Endodermal cell (in vitro differentiated cells): Measurements from ENCODE around the gene DAB1. TPM values are rescaled to one million over a fixed set of nuclear protein-coding genes. Genes with fewer than 3 reads are reported as not detected.
A peak's percentile ranks its signal among the peaks of the same experiment; 100 is the strongest.

Source experiments
- DNase-seq: peaks from one replicate; pipeline ENCODE4 v3.0.0-alpha.2; 2017
- H3K27ac ChIP-seq: 2 replicates; pipeline ENCODE4 v1.5.1; 2013; ENCODE audit warnings: mild to moderate bottlenecking, low read depth, low read length, moderate library complexity
- H3K27me3 ChIP-seq: 2 replicates; pipeline ENCODE4 v1.6.1; 2013; ENCODE audit warnings: mild to moderate bottlenecking, low read length, moderate library complexity; ENCODE audit not compliant: insufficient read depth, control insufficient read depth, poor library complexity, severe bottlenecking
- H3K36me3 ChIP-seq: 2 replicates; pipeline ENCODE4 v1.7.0; 2013; ENCODE audit warnings: mild to moderate bottlenecking, low read length, moderate library complexity; ENCODE audit not compliant: control insufficient read depth, insufficient read depth
- H3K4me1 ChIP-seq: one replicate; pipeline ENCODE4 v1.7.0; 2013; ENCODE audit warnings: low read length; ENCODE audit not compliant: control insufficient read depth, insufficient read depth
- H3K4me3 ChIP-seq: 2 replicates; pipeline ENCODE4 v1.5.1; 2013; ENCODE audit warnings: mild to moderate bottlenecking, low read length, moderate library complexity
- H3K9ac ChIP-seq: 2 replicates; pipeline ENCODE4 v1.6.1; 2013; ENCODE audit warnings: mild to moderate bottlenecking, low read length, moderate library complexity; ENCODE audit not compliant: poor library complexity, severe bottlenecking; ENCODE audit errors: extremely low read depth
- H3K9me3 ChIP-seq: 2 replicates; pipeline ENCODE4 v1.6.1; 2013; ENCODE audit warnings: mild to moderate bottlenecking, low read length, moderate library complexity; ENCODE audit not compliant: control insufficient read depth
- H3K27ac Mint-ChIP-seq: 2 replicates; pipeline ENCODE4 v1.8.0; 2020; ENCODE audit warnings: mixed read lengths
- H3K27me3 Mint-ChIP-seq: 2 replicates; pipeline ENCODE4 v1.8.0; 2021; ENCODE audit warnings: mild to moderate bottlenecking, mixed read lengths; ENCODE audit not compliant: insufficient read depth
- H3K36me3 Mint-ChIP-seq: 2 replicates; pipeline ENCODE4 v1.8.0; 2020; ENCODE audit warnings: low read depth, mixed read lengths
- H3K4me1 Mint-ChIP-seq: 2 replicates; pipeline ENCODE4 v1.8.0; 2020; ENCODE audit warnings: mixed read lengths
- H3K4me3 Mint-ChIP-seq: 2 replicates; pipeline ENCODE4 v1.8.0; 2020; ENCODE audit warnings: mild to moderate bottlenecking, moderate library complexity, mixed read lengths
- H3K9me3 Mint-ChIP-seq: 2 replicates; pipeline ENCODE4 v1.8.0; 2020; ENCODE audit warnings: mild to moderate bottlenecking, mixed read lengths
- CTCF ChIP-seq: fragments of 200-600 bp; sonication (generic); conservative IDR thresholded peaks from 2 replicates; pipeline ENCODE4 v1.5.0; 2021; ENCODE audit warnings: antibody characterized with exemption, mild to moderate bottlenecking
- WGBS, 2 experiments: methylation state at CpG; one replicate each; pipeline versions ENCODE4 v1.1.5 to v1.1.7; 2013; ENCODE audit warnings: missing lambda C conversion rate in 2 of 2, mixed read lengths in 1 of 2; ENCODE audit not compliant: insufficient coverage in 1 of 2, insufficient read length in 1 of 2; 5-methylcytosine and 5-hydroxymethylcytosine counted together
- long read RNA-seq, 4 experiments: library from polyadenylated mRNA in 2 of 4; library from RNA in 1 of 4; library from capped mRNA in 1 of 4; stranded (forward) in 3 of 4; unstranded in 1 of 4; transcript quantifications; one replicate each; pipeline ENCODE4 v2.0.0, GENCODE V29; 2020 to 2021; ENCODE audit warnings: inconsistent platforms in 1 of 4
- polyA plus RNA-seq, 2 experiments: library from polyadenylated mRNA; stranded (reverse); fragments of 50-300 nt; gene quantifications; one replicate each; pipeline ENCODE4 v1.2.3, GENCODE V29; 2013
- total RNA-seq, 2 donors: library from RNA; stranded (reverse); fragmentation: NEBNext Ultra II Directional in 1 of 2; extraction: Animal tissue kit (Norgen Biotek cat#: 25700) in 1 of 2; gene quantifications; 2 replicates in 1 of 2; 3 replicates in 1 of 2; pipeline ENCODE4 v1.2.1, GENCODE V29; 2021

Gene DAB1
- total RNA-seq: 10 to 100 TPM; 32.0 to 36.2 TPM
- 10.8 TPM for polyA plus RNA-seq (2013, experiment 1 of 2)
- polyA plus RNA-seq (2013, experiment 2 of 2): 11.5 TPM
- long read RNA-seq, experiment 1, full-length matches to known transcripts: 1 of 15 reads
- long read RNA-seq, experiment 1, partial matches to known transcripts: 3 of 15 reads
- long read RNA-seq, experiment 1, other reads (novel, unspliced or antisense): 11 of 15 reads
- long read RNA-seq, experiment 2, full-length matches to known transcripts: 4 of 67 reads
- long read RNA-seq, experiment 2, partial matches to known transcripts: 2 of 67 reads
- long read RNA-seq, experiment 2, other reads (novel, unspliced or antisense): 61 of 67 reads
- long read RNA-seq, experiment 3, full-length matches to known transcripts: 4 of 117 reads
- long read RNA-seq, experiment 3, partial matches to known transcripts: 19 of 117 reads
- long read RNA-seq, experiment 3, other reads (novel, unspliced or antisense): 94 of 117 reads
- long read RNA-seq, experiment 4, partial matches to known transcripts: 2 of 5 reads
- long read RNA-seq, experiment 4, other reads (novel, unspliced or antisense): 3 of 5 reads

GRCh38 chr1:57423656-57424211, at the start of gene DAB1:
Gene DAB1 (minus strand): TSS chr1:57424060. CDS start chr1:57291030, 133,030 bp downstream.
- no peaks in the 10 kb centered on the region for H3K36me3 ChIP-seq
- Mint-ChIP-seq H3K27ac (peak within 1 kb of the TSS; percentile 87), H3K36me3 (no peaks in the 10 kb centered on the region), H3K9me3 (no peaks in the 10 kb centered on the region), H3K27me3 (no peaks in the 10 kb centered on the region), H3K4me1 (peaks cover 36% of the 10 kb centered on the region), H3K4me3 (peak within 1 kb of the TSS; percentile 88)
- H3K4me1 ChIP-seq: peaks cover 11% of the 10 kb centered on the region
- no peak for TF ChIP-seq CTCF
- H3K27me3 ChIP-seq: peaks cover 5% of the 10 kb centered on the region
- H3K27ac ChIP-seq: peak within 1 kb of the TSS; percentile 52
- DNase-seq: peak; percentile 75
- WGBS, 2 experiments: 0 to 3% methylated on average over 8 to 64 of the region's 64 CpGs
- H3K9ac ChIP-seq: peak within 1 kb of the TSS; percentile 59
- H3K9me3 ChIP-seq: no peaks in the 10 kb centered on the region
- peak within 1 kb of the TSS; percentile 91 for H3K4me3 ChIP-seq

- DNase-seq: no peak
- Mint-ChIP-seq H3K27ac (peak overlapping the region; percentile 6), H3K4me3 (no peak overlapping the region), H3K27me3 (no peaks in the 10 kb centered on the region), H3K9me3 (peaks cover 32% of the 10 kb centered on the region), H3K4me1 (peaks cover 14% of the 10 kb centered on the region), H3K36me3 (peaks cover 10% of the 10 kb centered on the region)
- WGBS, 2 experiments: 93 to 94% methylated on average over 5 of the region's 5 CpGs
- Histone ChIP-seq H3K9me3 (peaks cover 32% of the 10 kb centered on the region), H3K9ac (no peak overlapping the region), H3K4me1 (no peaks in the 10 kb centered on the region), H3K36me3 (no peaks in the 10 kb centered on the region), H3K4me3 (peak overlapping the region; percentile 70), H3K27ac (no peak overlapping the region), H3K27me3 (no peaks in the 10 kb centered on the region)
- no peak for TF ChIP-seq CTCF
Observed at GRCh38 chr1:57473448-57473847, 49.6 kb upstream of the DAB1 start.

GRCh38 chr1:57471995-57472394, 48.1 kb upstream of the DAB1 start:
- Histone ChIP-seq H3K4me1 (no peaks in the 10 kb centered on the region), H3K27ac (no peak overlapping the region), H3K9ac (no peak overlapping the region), H3K9me3 (peaks cover 32% of the 10 kb centered on the region), H3K4me3 (peak overlapping the region; percentile 16), H3K36me3 (no peaks in the 10 kb centered on the region), H3K27me3 (no peaks in the 10 kb centered on the region)
- H3K27ac Mint-ChIP-seq: no peak overlapping the region
- WGBS, 2 experiments: 86 to 87% methylated on average over 2 of the region's 2 CpGs
- no peak for TF ChIP-seq CTCF
- H3K4me3 Mint-ChIP-seq: no peak overlapping the region
- no peaks in the 10 kb centered on the region for H3K27me3 Mint-ChIP-seq
- H3K36me3 Mint-ChIP-seq: peaks cover 10% of the 10 kb centered on the region
- peaks cover 15% of the 10 kb centered on the region for H3K4me1 Mint-ChIP-seq
- no peak for DNase-seq
- peaks cover 32% of the 10 kb centered on the region for H3K9me3 Mint-ChIP-seq
